UCSD-AML1 (cell line): ENCODE measurements around the gene FRMD4A.
"Not testable (repeated sequence)": the region's sequence is repeated elsewhere in the genome, so short reads cannot be mapped to it uniquely, and the experiment has no call there.

Experiments
- DNase-seq: peaks from one replicate; lab custom pipeline; 2025; ENCODE audit not compliant: unreplicated experiment; lab: John Stamatoyannopoulos, UW

Gene FRMD4A

GRCh38 chr10:14063531-14064285 lies 267.0 kb downstream of the FRMD4A start:
- DNase-seq: no peak

- DNase-seq: no peak
These were observed 268.0 kb downstream of the FRMD4A start for GRCh38 chr10:14062528-14063260.

GRCh38 chr10:14060320-14061070 lies 270.2 kb downstream of the FRMD4A start:
- no peak for DNase-seq

GRCh38 chr10:14056610-14057332 lies 274.0 kb downstream of the FRMD4A start:
- DNase-seq: no peak

- DNase-seq: no peak
These were observed 277.8 kb downstream of the FRMD4A start for GRCh38 chr10:14052931-14053330.

- DNase-seq: no peak
These were observed 280.1 kb downstream of the FRMD4A start for GRCh38 chr10:14050598-14050997.

- no peak for DNase-seq
These were observed 281.7 kb downstream of the FRMD4A start for GRCh38 chr10:14048930-14049613.

GRCh38 chr10:14047431-14047830 lies 283.3 kb downstream of the FRMD4A start:
- DNase-seq: no peak

GRCh38 chr10:14042051-14042450 lies 288.7 kb downstream of the FRMD4A start:
- not testable (repeated sequence) for DNase-seq

- no peak for DNase-seq
These were observed 289.7 kb downstream of the FRMD4A start for GRCh38 chr10:14040787-14041631.

- no peak for DNase-seq
These were observed 290.6 kb downstream of the FRMD4A start for GRCh38 chr10:14039968-14040668.

GRCh38 chr10:14036233-14036632 lies 294.5 kb downstream of the FRMD4A start:
- no peak for DNase-seq

GRCh38 chr10:14035506-14035905 lies 295.2 kb downstream of the FRMD4A start:
- no peak for DNase-seq

- DNase-seq: peak; percentile 24
These were observed 298.2 kb downstream of the FRMD4A start for GRCh38 chr10:14032406-14032998.

- DNase-seq: no peak
These were observed 304.4 kb downstream of the FRMD4A start for GRCh38 chr10:14026325-14026724.

GRCh38 chr10:14025283-14026189 lies 305.2 kb downstream of the FRMD4A start:
- no peak for DNase-seq

GRCh38 chr10:14024329-14025202 lies 306.2 kb downstream of the FRMD4A start:
- no peak for DNase-seq
